ENCODE results near the gene NOXO1.

Gene NOXO1

DNA sequence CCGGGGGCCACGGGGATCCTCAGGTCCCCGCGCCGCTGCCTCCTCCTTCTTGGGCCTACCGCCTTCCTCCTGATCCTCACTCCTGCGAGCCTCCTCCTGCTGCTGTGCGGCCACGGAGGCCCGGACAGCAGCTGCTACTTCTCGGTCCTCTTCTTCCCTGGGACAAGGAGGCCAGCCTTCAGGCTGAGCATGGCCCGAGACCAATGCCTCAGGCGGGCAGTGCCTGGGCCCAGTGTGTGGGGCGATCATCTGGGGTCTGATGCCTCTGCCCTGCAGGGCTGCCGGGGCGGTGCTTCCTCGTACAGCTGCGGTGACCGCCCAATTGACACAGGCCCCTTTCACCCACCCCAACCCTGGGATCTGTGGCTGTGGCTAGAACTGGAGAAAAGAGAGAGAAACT, 19.8 kb upstream of the NOXO1 start:
- no peaks in the 10 kb centered on the region for H3K27me3 ChIP-seq (ENCODE audit: low read length)
- no peaks in the 10 kb centered on the region for H3K9me3 ChIP-seq (ENCODE audit: insufficient read depth, low read length)
- H3F3A ChIP-seq (ENCODE audit: insufficient read depth): 0 out of 2 replicates have a peak, but pooled peaks cover 3% of the 10 kb centered on the region
- H3K9ac ChIP-seq (ENCODE audit: low read length): no peak overlapping the region
- no peak overlapping the region for H3K4me3 ChIP-seq (ENCODE audit: insufficient read depth, low read length, poor library complexity, severe bottlenecking)
- peaks cover 28% of the 10 kb centered on the region for H3K79me2 ChIP-seq (ENCODE audit: insufficient read depth, low read length)
- TF ChIP-seq EZH2phosphoT487 (conservative IDR thresholded peaks at IDR 0.05; ENCODE audit: low read length) (no peak), CTCF (IDR thresholded peaks at IDR 0.05; ENCODE audit: insufficient read depth, low read length, poor library complexity, severe bottlenecking) (no peak)
- no peaks in the 10 kb centered on the region for H3K36me3 ChIP-seq (ENCODE audit: low read length)
- H3K9me2 ChIP-seq (replicated peaks; ENCODE audit: insufficient read depth, low read length): no peaks in the 10 kb centered on the region
- H2AFZ ChIP-seq (ENCODE audit: low read depth, low read length, severe bottlenecking): no peak overlapping the region
- no peak overlapping the region for H3K4me2 ChIP-seq (ENCODE audit: low read depth, low read length, poor library complexity, severe bottlenecking)
- no peaks in the 10 kb centered on the region; the same call in 1 of the 2 replicates for H4K20me1 ChIP-seq (ENCODE audit: low read depth, low read length)
- H3K27ac ChIP-seq (ENCODE audit: low read depth, low read length): no peak overlapping the region

DNA sequence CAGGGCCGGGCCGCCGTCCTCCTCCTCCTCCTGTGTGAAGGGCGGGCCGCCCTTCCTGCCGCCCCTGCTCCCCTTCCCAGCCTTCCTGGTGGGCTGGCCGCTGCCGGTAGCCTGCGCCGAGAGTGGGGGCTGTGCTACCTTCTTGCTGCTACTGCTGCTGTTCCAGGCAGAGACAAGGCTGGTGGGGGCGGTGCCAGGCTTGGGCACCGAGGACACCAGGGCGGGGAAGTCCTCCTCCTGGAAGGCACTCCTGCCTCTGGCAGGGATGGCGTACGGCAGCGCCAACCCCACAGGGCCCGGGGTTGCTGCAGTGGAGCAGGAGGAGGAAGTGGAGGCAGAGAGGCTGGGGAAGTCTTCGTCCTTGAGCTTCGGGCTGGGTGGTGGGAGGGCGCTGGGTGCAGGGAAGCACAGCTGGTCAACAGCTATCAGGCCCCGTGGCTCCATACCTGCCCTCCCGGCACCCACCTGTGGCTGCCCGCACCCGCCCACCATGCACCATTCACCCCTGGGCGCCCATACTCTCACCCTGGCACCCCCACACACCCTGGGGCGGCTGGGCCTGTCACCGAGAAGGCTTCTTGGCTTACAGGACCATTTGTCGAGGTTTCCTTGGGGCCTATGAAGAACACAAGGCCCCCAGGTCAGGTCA, 18.7 kb upstream of the NOXO1 start:
- Histone ChIP-seq H3K9me2 (replicated peaks; ENCODE audit: insufficient read depth, low read length) (no peaks in the 10 kb centered on the region), H3K9me3 (ENCODE audit: insufficient read depth, low read length) (no peaks in the 10 kb centered on the region), H3K9ac (ENCODE audit: low read length) (no peak overlapping the region), H3K27ac (ENCODE audit: low read depth, low read length) (no peak overlapping the region), H3K27me3 (ENCODE audit: low read length) (no peaks in the 10 kb centered on the region), H3K36me3 (ENCODE audit: low read length) (no peaks in the 10 kb centered on the region), H3K4me3 (ENCODE audit: insufficient read depth, low read length, poor library complexity, severe bottlenecking) (no peak overlapping the region), H3K79me2 (ENCODE audit: insufficient read depth, low read length) (peaks cover 17% of the 10 kb centered on the region), H3K4me2 (ENCODE audit: low read depth, low read length, poor library complexity, severe bottlenecking) (no peak overlapping the region), H2AFZ (ENCODE audit: low read depth, low read length, severe bottlenecking) (no peak overlapping the region), H3F3A (ENCODE audit: insufficient read depth) (0 out of 2 replicates have a peak, but pooled peaks cover 3% of the 10 kb centered on the region), H4K20me1 (ENCODE audit: low read depth, low read length) (no peaks in the 10 kb centered on the region; the same call in 1 of the 2 replicates)
- TF ChIP-seq CTCF (IDR thresholded peaks at IDR 0.05; ENCODE audit: insufficient read depth, low read length, poor library complexity, severe bottlenecking): no peak
- TF ChIP-seq EZH2phosphoT487 (conservative IDR thresholded peaks at IDR 0.05; ENCODE audit: low read length): no peak

DNA sequence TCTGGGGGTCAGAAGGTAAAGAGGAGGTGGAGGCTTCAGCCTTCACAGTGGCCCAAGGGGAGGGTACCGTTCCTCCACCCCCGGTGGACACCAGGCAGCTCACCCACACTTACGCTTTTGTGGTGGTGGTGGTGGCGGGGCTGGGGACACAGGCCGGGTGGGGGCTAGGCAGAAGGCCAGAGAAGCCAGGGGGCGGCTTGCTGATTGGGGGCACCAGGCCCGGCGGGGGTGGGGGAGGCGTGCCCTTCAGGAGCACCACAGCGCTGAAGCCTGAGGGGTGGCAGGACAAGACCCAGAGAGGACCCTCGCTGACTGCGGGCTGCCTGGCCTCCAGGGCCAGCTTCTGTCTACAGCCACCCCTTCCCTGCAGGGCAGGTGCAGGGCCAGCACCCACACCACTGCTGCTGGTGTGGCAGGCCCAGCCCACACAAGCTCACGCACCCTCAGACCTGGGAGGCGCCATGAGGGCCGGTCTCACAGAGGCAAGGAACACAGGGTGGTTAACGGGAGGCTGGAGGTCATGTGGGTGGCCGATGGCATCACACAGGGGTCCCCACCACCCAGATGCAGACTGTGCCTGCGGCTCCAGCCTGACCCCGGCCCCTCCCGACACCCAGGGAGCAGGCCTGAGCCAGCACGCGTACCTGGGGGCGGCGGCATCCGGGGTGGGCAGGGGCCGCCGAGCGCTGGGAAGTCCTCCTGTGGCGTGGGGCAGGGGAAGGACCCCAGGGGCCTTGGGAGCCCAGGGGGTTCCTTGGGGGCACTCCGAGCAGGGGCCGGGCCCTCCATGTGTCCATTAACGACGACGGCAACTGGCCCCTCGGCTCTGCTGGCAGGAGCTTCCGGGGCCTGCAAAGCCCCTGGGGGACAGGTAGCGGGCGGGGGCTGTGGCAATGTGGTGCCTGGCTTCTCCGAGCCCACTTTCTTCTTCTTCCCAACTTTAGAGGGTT, 17.9 kb upstream of the NOXO1 start:
- H3K9me2 ChIP-seq (replicated peaks; ENCODE audit: insufficient read depth, low read length): no peaks in the 10 kb centered on the region
- H3K9me3 ChIP-seq (ENCODE audit: insufficient read depth, low read length): no peaks in the 10 kb centered on the region
- H3K27me3 ChIP-seq (ENCODE audit: low read length): no peaks in the 10 kb centered on the region
- no peak overlapping the region for H3K27ac ChIP-seq (ENCODE audit: low read depth, low read length)
- peaks cover 10% of the 10 kb centered on the region for H3K79me2 ChIP-seq (ENCODE audit: insufficient read depth, low read length)
- H3K36me3 ChIP-seq (ENCODE audit: low read length): no peaks in the 10 kb centered on the region
- TF ChIP-seq CTCF (IDR thresholded peaks at IDR 0.05; ENCODE audit: insufficient read depth, low read length, poor library complexity, severe bottlenecking): no peak
- no peak for TF ChIP-seq EZH2phosphoT487 (conservative IDR thresholded peaks at IDR 0.05; ENCODE audit: low read length)
- H3K4me2 ChIP-seq (ENCODE audit: low read depth, low read length, poor library complexity, severe bottlenecking): no peak overlapping the region
- peaks cover 5% of the 10 kb centered on the region; the same call in 1 of the 2 replicates for H3F3A ChIP-seq (ENCODE audit: insufficient read depth)
- no peak overlapping the region for H2AFZ ChIP-seq (ENCODE audit: low read depth, low read length, severe bottlenecking)
- H3K9ac ChIP-seq (ENCODE audit: low read length): no peak overlapping the region
- no peak overlapping the region for H3K4me3 ChIP-seq (ENCODE audit: insufficient read depth, low read length, poor library complexity, severe bottlenecking)
- H4K20me1 ChIP-seq (ENCODE audit: low read depth, low read length): no peaks in the 10 kb centered on the region; the same call in 1 of the 2 replicates
